HepG2 (cell line): ENCODE data around the gene KIAA1755. TPM values are rescaled to one million over a fixed set of nuclear protein-coding genes. Genes with fewer than 3 reads are reported as not detected.

Source experiments
- DNMT1 ChIP-seq: sonication (generic); formaldehyde crosslinking; IDR thresholded peaks from 2 replicates; pipeline ENCODE4 v1.5.1; 2020; ENCODE audit warnings: mild to moderate bottlenecking, missing genetic modification reagents
- HHEX ChIP-seq: IDR thresholded peaks from 2 replicates; pipeline ENCODE4 v1.6.1; 2016; ENCODE audit warnings: control low read depth
- KDM1A ChIP-seq: IDR thresholded peaks from 2 replicates; pipeline ENCODE4 v1.6.1; 2016; ENCODE audit warnings: missing compliant biosample characterization
- MEF2D ChIP-seq: sonication (generic); formaldehyde crosslinking; IDR thresholded peaks from 2 replicates; pipeline ENCODE4 v1.5.1; 2020; ENCODE audit warnings: mild to moderate bottlenecking, missing genetic modification reagents
- TRAFD1 ChIP-seq: sonication (generic); formaldehyde crosslinking; IDR thresholded peaks from 2 replicates; pipeline ENCODE4 v1.5.1; 2020; ENCODE audit warnings: missing genetic modification reagents, mild to moderate bottlenecking, borderline replicate concordance
- ZBTB7A ChIP-seq: sonication (generic); formaldehyde crosslinking; IDR thresholded peaks from 2 replicates; pipeline ENCODE4 v1.8.0; 2022; ENCODE audit warnings: mild to moderate bottlenecking, missing genetic modification reagents
- ZFP1 ChIP-seq: IDR thresholded peaks from 2 replicates; pipeline ENCODE4 v1.6.1; 2016
- ZKSCAN8 ChIP-seq: IDR thresholded peaks from 2 replicates; pipeline ENCODE4 v1.6.1; 2016; ENCODE audit warnings: borderline replicate concordance, missing genetic modification reagents, missing compliant biosample characterization
- ZNF160 ChIP-seq: sonication (generic); formaldehyde crosslinking; IDR thresholded peaks from 2 replicates; pipeline ENCODE4 v1.8.0; 2022; ENCODE audit warnings: mild to moderate bottlenecking, inconsistent platforms, missing genetic modification reagents
- ZNF556 ChIP-seq: sonication (generic); formaldehyde crosslinking; IDR thresholded peaks from 2 replicates; pipeline ENCODE4 v1.4.0; 2020; ENCODE audit warnings: mild to moderate bottlenecking, missing genetic modification reagents, borderline replicate concordance
- ZNF619 ChIP-seq: sonication (generic); formaldehyde crosslinking; IDR thresholded peaks from 2 replicates; pipeline ENCODE4 v1.4.0; 2020; ENCODE audit warnings: mild to moderate bottlenecking, missing genetic modification reagents
- ZNF687 ChIP-seq: sonication (generic); formaldehyde crosslinking; IDR thresholded peaks from 2 replicates; pipeline ENCODE4 v1.5.1; 2020; ENCODE audit warnings: mild to moderate bottlenecking, missing genetic modification reagents, moderate library complexity
- ZUFSP ChIP-seq: sonication (generic); formaldehyde crosslinking; IDR thresholded peaks from 2 replicates; pipeline ENCODE4 v1.9.0; 2021; ENCODE audit warnings: missing genetic modification reagents, mild to moderate bottlenecking, borderline replicate concordance
- polyA plus RNA-seq, 8 experiments: library from polyadenylated mRNA; depleted of rRNA in 3 of 8; stranded (reverse) in 7 of 8; unstranded in 1 of 8; fragments of >200 nt; fragmentation: Illumina TruSeq in 4 of 8; extraction: Trizol in 4 of 8; gene quantifications; 2 replicates each; pipeline versions ENCODE4 v1.2.1 to v1.2.3, GENCODE V29; 2011 to 2016; ENCODE audit warnings: low read depth in 4 of 8, missing spikeins in 1 of 8, mixed read lengths in 1 of 8; ENCODE audit not compliant: insufficient read depth in 1 of 8
- total RNA-seq, 5 experiments: library from RNA; depleted of rRNA; stranded (reverse); fragments of >200 nt; fragmentation: Illumina TruSeq; extraction: Trizol; gene quantifications; 2 replicates each; pipeline ENCODE4 v1.2.3, GENCODE V29; 2016; ENCODE audit warnings: low read depth in 1 of 5
- TF ChIP-seq, protein P1 (sequence below): IDR thresholded peaks from 2 replicates; pipeline ENCODE4 v1.6.1; 2016
- TF ChIP-seq, protein P2 (sequence below): sonication (generic); formaldehyde crosslinking; IDR thresholded peaks from 2 replicates; pipeline ENCODE4 v1.4.0; 2020; ENCODE audit warnings: missing genetic modification reagents

Gene KIAA1755
- total and polyA plus RNA-seq, 2 of the 13 experiments (the other 11 are each of a cell fraction or from before 2014, with no cell fraction given): 0.04 TPM; not detected in 1

- TF ChIP-seq KDM1A (CRISPR knock-in tag) (peak; percentile 67; the same call in 1 of the 2 replicates), DNMT1 (no peak), HHEX (CRISPR knock-in tag) (no peak), TRAFD1 (CRISPR knock-in tag) (no peak), ZNF160 (CRISPR knock-in tag) (no peak), ZNF687 (CRISPR knock-in tag) (peak; percentile 51), ZNF619 (CRISPR knock-in tag) (no peak), ZKSCAN8 (CRISPR knock-in tag) (no peak), ZFP1 (CRISPR knock-in tag) (no peak), ZNF556 (no peak), MEF2D (CRISPR knock-in tag) (no peak), ZBTB7A (CRISPR knock-in tag) (no peak), ZUFSP (CRISPR knock-in tag) (no peak)
- TF ChIP-seq, protein P1, sequence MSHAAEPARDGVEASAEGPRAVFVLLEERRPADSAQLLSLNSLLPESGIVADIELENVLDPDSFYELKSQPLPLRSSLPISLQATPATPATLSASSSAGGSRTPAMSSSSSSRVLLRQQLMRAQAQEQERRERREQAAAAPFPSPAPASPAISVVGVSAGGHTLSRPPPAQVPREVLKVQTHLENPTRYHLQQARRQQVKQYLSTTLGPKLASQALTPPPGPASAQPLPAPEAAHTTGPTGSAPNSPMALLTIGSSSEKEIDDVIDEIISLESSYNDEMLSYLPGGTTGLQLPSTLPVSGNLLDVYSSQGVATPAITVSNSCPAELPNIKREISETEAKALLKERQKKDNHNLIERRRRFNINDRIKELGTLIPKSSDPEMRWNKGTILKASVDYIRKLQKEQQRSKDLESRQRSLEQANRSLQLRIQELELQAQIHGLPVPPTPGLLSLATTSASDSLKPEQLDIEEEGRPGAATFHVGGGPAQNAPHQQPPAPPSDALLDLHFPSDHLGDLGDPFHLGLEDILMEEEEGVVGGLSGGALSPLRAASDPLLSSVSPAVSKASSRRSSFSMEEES (CRISPR knock-in tag): 0 out of 2 replicates have a peak, but pooled peaks have one; percentile 33
- TF ChIP-seq, protein P2, sequence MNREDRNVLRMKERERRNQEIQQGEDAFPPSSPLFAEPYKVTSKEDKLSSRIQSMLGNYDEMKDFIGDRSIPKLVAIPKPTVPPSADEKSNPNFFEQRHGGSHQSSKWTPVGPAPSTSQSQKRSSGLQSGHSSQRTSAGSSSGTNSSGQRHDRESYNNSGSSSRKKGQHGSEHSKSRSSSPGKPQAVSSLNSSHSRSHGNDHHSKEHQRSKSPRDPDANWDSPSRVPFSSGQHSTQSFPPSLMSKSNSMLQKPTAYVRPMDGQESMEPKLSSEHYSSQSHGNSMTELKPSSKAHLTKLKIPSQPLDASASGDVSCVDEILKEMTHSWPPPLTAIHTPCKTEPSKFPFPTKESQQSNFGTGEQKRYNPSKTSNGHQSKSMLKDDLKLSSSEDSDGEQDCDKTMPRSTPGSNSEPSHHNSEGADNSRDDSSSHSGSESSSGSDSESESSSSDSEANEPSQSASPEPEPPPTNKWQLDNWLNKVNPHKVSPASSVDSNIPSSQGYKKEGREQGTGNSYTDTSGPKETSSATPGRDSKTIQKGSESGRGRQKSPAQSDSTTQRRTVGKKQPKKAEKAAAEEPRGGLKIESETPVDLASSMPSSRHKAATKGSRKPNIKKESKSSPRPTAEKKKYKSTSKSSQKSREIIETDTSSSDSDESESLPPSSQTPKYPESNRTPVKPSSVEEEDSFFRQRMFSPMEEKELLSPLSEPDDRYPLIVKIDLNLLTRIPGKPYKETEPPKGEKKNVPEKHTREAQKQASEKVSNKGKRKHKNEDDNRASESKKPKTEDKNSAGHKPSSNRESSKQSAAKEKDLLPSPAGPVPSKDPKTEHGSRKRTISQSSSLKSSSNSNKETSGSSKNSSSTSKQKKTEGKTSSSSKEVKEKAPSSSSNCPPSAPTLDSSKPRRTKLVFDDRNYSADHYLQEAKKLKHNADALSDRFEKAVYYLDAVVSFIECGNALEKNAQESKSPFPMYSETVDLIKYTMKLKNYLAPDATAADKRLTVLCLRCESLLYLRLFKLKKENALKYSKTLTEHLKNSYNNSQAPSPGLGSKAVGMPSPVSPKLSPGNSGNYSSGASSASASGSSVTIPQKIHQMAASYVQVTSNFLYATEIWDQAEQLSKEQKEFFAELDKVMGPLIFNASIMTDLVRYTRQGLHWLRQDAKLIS (CRISPR knock-in tag): no peak
These were observed 87.0 kb downstream of the KIAA1755 start (continued) for GRCh38 chr20:38173237-38174156.
